ENCODE measurements around the gene TLR5.

Gene TLR5

GRCh38 chr1:223097713-223098112, 45.3 kb downstream of the TLR5 start:
- DNase-seq (ENCODE audit: low read depth), result no peak
- no peak overlapping the region for H3K4me3 ChIP-seq (ENCODE audit: low read depth, low read length)
- TF ChIP-seq, protein P1, sequence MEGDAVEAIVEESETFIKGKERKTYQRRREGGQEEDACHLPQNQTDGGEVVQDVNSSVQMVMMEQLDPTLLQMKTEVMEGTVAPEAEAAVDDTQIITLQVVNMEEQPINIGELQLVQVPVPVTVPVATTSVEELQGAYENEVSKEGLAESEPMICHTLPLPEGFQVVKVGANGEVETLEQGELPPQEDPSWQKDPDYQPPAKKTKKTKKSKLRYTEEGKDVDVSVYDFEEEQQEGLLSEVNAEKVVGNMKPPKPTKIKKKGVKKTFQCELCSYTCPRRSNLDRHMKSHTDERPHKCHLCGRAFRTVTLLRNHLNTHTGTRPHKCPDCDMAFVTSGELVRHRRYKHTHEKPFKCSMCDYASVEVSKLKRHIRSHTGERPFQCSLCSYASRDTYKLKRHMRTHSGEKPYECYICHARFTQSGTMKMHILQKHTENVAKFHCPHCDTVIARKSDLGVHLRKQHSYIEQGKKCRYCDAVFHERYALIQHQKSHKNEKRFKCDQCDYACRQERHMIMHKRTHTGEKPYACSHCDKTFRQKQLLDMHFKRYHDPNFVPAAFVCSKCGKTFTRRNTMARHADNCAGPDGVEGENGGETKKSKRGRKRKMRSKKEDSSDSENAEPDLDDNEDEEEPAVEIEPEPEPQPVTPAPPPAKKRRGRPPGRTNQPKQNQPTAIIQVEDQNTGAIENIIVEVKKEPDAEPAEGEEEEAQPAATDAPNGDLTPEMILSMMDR (IDR thresholded peaks at IDR 0.05; ENCODE audit: insufficient read depth, low read depth, low read length, missing control alignments), result no peak

DNA sequence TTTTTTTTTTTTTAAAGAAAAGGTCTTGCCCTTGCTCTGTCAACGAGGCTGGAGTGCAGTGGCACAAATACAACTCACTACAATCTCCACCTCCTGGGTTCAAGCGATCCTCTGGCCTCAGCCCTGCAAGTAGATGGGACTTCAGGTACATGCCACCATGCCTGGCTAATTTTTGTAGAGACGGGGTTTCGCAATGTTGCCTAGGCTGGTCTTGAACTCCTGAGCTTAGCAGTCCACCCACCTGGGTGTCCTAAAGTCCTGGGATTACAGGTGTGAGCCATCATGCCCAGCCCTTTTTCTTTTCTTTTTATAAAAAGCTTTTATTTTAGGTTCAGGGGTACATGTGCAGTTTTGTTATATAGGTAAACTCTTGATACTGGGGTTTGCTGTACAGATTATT, 47.2 kb downstream of the TLR5 start:
- DNase-seq (ENCODE audit: low read depth), result no peak
- no peak overlapping the region for H3K4me3 ChIP-seq (ENCODE audit: low read depth, low read length)

DNA sequence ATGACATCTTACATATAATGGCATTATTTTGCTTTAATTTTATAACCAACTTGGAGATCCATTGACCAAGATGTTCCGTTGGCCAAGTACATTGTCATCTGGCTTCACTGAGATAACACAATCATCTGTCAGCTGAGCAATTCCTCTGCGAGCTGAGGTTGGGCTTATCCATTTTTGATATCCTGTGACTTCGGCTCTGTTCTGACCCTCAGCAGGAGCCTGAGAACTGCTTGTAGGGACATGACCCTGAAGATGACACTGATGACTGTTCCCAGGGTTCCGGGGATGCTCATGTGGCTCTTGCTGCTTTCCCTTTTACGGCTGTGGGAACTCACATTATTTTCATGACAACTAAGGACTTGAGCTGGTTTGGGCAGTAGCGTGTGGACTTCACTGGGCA, 51.2 kb downstream of the TLR5 start:
- no peak for DNase-seq (ENCODE audit: low read depth)
- TF ChIP-seq, protein P1 (IDR thresholded peaks at IDR 0.05; ENCODE audit: insufficient read depth, low read depth, low read length, missing control alignments), result no peak
- no peak overlapping the region for H3K4me3 ChIP-seq (ENCODE audit: low read depth, low read length)

More for the DNA sequence above, 47.2 kb downstream of the TLR5 start:
- TF ChIP-seq, protein P1 (IDR thresholded peaks at IDR 0.05; ENCODE audit: insufficient read depth, low read depth, low read length, missing control alignments), result no peak

- no peak for DNase-seq (ENCODE audit: low read depth)
- no peak overlapping the region for H3K4me3 ChIP-seq (ENCODE audit: low read depth, low read length)
- TF ChIP-seq, protein P1 (IDR thresholded peaks at IDR 0.05; ENCODE audit: insufficient read depth, low read depth, low read length, missing control alignments), result no peak
These were observed 53.8 kb downstream of the TLR5 start for GRCh38 chr1:223089250-223089649.

DNA sequence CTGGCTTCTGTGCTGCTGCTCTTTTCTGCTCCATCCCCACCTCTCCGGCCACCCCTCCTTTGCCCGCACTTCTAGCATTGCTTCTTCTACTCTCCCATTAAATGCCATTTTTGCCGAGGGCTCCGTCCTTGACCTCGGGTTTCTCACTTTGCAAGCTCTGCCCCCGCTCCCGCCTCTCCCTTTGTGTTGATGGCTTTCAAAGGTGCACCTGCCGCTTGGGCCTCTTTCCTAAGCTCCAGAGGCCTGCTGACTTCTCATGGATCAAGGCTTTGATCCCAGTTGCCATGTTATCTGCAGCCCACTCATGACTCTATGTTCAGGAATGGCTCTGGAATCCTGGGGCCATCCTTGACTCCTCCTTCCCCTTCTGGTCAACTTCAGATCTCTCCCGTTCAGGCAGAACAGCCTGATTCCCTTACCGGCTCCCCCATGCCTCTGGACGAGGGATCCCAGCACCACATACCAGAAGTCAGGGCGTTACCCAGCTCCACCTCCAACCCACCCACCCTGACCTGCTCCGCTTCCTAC, 54.3 kb downstream of the TLR5 start:
- H3K4me3 ChIP-seq (ENCODE audit: low read depth, low read length), result no peak overlapping the region
- no peak for DNase-seq (ENCODE audit: low read depth)
- TF ChIP-seq, protein P1 (IDR thresholded peaks at IDR 0.05; ENCODE audit: insufficient read depth, low read depth, low read length, missing control alignments), result no peak

- TF ChIP-seq, protein P1 (IDR thresholded peaks at IDR 0.05; ENCODE audit: insufficient read depth, low read depth, low read length, missing control alignments), result no peak
- DNase-seq (ENCODE audit: low read depth), result no peak
- no peak overlapping the region for H3K4me3 ChIP-seq (ENCODE audit: low read depth, low read length)
These were observed 55.5 kb downstream of the TLR5 start for GRCh38 chr1:223087291-223088255.
